ENCODE data around the gene ENTPD5.
"Not testable (repeated sequence)": the region's sequence is repeated elsewhere in the genome, so short reads cannot be mapped to it uniquely, and the experiment has no call there.

Gene ENTPD5

GRCh38 chr14:74014299-74014698, 4.8 kb downstream of the ENTPD5 start:
- no peak overlapping the region for H3K27ac ChIP-seq
- no peak for DNase-seq (ENCODE audit: low read depth, low spot score)

- H3K27ac ChIP-seq: no peak overlapping the region
- DNase-seq (ENCODE audit: low read depth, low spot score): no peak
Observed at GRCh38 chr14:74008843-74009499, 10.1 kb downstream of the ENTPD5 start.

- H3K27ac ChIP-seq; DNase-seq (ENCODE audit: low read depth, low spot score): not testable (repeated sequence)
Observed at GRCh38 chr14:74005664-74006063, 13.4 kb downstream of the ENTPD5 start.

- no peak overlapping the region for H3K27ac ChIP-seq
- no peak for DNase-seq (ENCODE audit: low read depth, low spot score)
Observed at GRCh38 chr14:73998726-73999125, 20.4 kb downstream of the ENTPD5 start.

- no peak for DNase-seq (ENCODE audit: low read depth, low spot score)
- no peak overlapping the region for H3K27ac ChIP-seq
Observed at GRCh38 chr14:73997944-73998447, 21.1 kb downstream of the ENTPD5 start.

GRCh38 chr14:73997108-73997943, 21.8 kb downstream of the ENTPD5 start:
- no peak for DNase-seq (ENCODE audit: low read depth, low spot score)
- H3K27ac ChIP-seq: no peak overlapping the region

GRCh38 chr14:73996731-73997107, 22.4 kb downstream of the ENTPD5 start:
- H3K27ac ChIP-seq: no peak overlapping the region
- DNase-seq (ENCODE audit: low read depth, low spot score): no peak

- H3K27ac ChIP-seq: no peak overlapping the region
- no peak for DNase-seq (ENCODE audit: low read depth, low spot score)
Observed at GRCh38 chr14:73995977-73996378, 23.1 kb downstream of the ENTPD5 start.

- not testable (repeated sequence) for H3K27ac ChIP-seq; DNase-seq (ENCODE audit: low read depth, low spot score)
Observed at GRCh38 chr14:73994926-73995325, 24.2 kb downstream of the ENTPD5 start.

GRCh38 chr14:73991092-73991491, 28.0 kb downstream of the ENTPD5 start:
- no peak for DNase-seq (ENCODE audit: low read depth, low spot score)
- no peak overlapping the region for H3K27ac ChIP-seq

- DNase-seq (ENCODE audit: low read depth, low spot score); H3K27ac ChIP-seq: not testable (repeated sequence)
Observed at GRCh38 chr14:73988656-73989055, 30.4 kb downstream of the ENTPD5 start.

GRCh38 chr14:73988065-73988464, 31.0 kb downstream of the ENTPD5 start:
- no peak for DNase-seq (ENCODE audit: low read depth, low spot score)

GRCh38 chr14:73977896-73978295, 41.2 kb downstream of the ENTPD5 start:
- no peak for DNase-seq (ENCODE audit: low read depth, low spot score)
- no peak overlapping the region for H3K27ac ChIP-seq

More at GRCh38 chr14:73988065-73988464, 31.0 kb downstream of the ENTPD5 start:
- H3K27ac ChIP-seq: no peak overlapping the region

- H3K27ac ChIP-seq: no peak overlapping the region
- no peak for DNase-seq (ENCODE audit: low read depth, low spot score)
Observed at GRCh38 chr14:73976125-73976524, 43.0 kb downstream of the ENTPD5 start.

GRCh38 chr14:73973497-73973896, 45.6 kb downstream of the ENTPD5 start:
- DNase-seq (ENCODE audit: low read depth, low spot score): no peak
- no peak overlapping the region for H3K27ac ChIP-seq

- no peak for DNase-seq (ENCODE audit: low read depth, low spot score)
Observed at GRCh38 chr14:73968885-73969284, 50.2 kb downstream of the ENTPD5 start.

GRCh38 chr14:73965216-73965615, 53.9 kb downstream of the ENTPD5 start:
- DNase-seq (ENCODE audit: low read depth, low spot score): no peak
- H3K27ac ChIP-seq: no peak overlapping the region

More at GRCh38 chr14:73968885-73969284, 50.2 kb downstream of the ENTPD5 start:
- H3K27ac ChIP-seq: no peak overlapping the region

GRCh38 chr14:73961192-73961591, 57.9 kb downstream of the ENTPD5 start:
- no peak for DNase-seq (ENCODE audit: low read depth, low spot score)
- H3K27ac ChIP-seq: no peak overlapping the region

- H3K27ac ChIP-seq: no peak overlapping the region
- DNase-seq (ENCODE audit: low read depth, low spot score): no peak
Observed at GRCh38 chr14:73958591-73958990, 60.5 kb downstream of the ENTPD5 start.

GRCh38 chr14:73955674-73956073, 63.4 kb downstream of the ENTPD5 start:
- no peak overlapping the region for H3K27ac ChIP-seq
- DNase-seq (ENCODE audit: low read depth, low spot score): no peak

- DNase-seq (ENCODE audit: low read depth, low spot score): no peak
- no peak overlapping the region for H3K27ac ChIP-seq
Observed at GRCh38 chr14:73953731-73954130, 65.4 kb downstream of the ENTPD5 start.
